Head of caudate nucleus (tissue), 42 donors: ENCODE data around the gene ADCY1.

Experiments
- DNase-seq, 42 donors: peaks; one replicate each; pipeline versions ENCODE4 v3.0.0 to v3.0.0-alpha.2; 2020 to 2021; ENCODE audit warnings: mixed read lengths in 7 of 42
- intact Hi-C: fragments of 100-400 bp; cut with DNase I; formaldehyde crosslinking; loops from one replicate; pipeline ENCODE4 v1.15.0; 2022

Gene ADCY1

GRCh38 chr7:45589915-45590678 is 15.9 kb downstream of the ADCY1 start:
- DNase-seq = peak in 6 of 42 donors; percentile 5 to 30 (median 12)
- intact Hi-C loops = no loop called here

GRCh38 chr7:45590679-45591057 is 16.5 kb downstream of the ADCY1 start:
- DNase-seq = peak in 6 of 42 donors; percentile 5 to 34 (median 14)
- intact Hi-C loops = no loop called here

GRCh38 chr7:45591101-45591906 is 17.1 kb downstream of the ADCY1 start:
- intact Hi-C loops = no loop called here
- DNase-seq = peak in 13 of 42 donors; percentile 7 to 81 (median 44)

- peak in 6 of 42 donors; percentile 5 to 40 (median 23) for DNase-seq
- intact Hi-C loops = no loop called here
Measured at GRCh38 chr7:45592230-45592991, 18.2 kb downstream of the ADCY1 start.

- DNase-seq = peak in 5 of 42 donors; percentile 1 to 30 (median 11)
- intact Hi-C loops = no loop called here
Measured at GRCh38 chr7:45593121-45593541, 19.0 kb downstream of the ADCY1 start.

GRCh38 chr7:45593877-45594276 is 19.7 kb downstream of the ADCY1 start:
- DNase-seq = peak in 2 of 42 donors; percentile 3 to 26
- intact Hi-C loops = no loop called here

- DNase-seq = peak in 2 of 42 donors; percentile 2 to 12
- intact Hi-C loops = no loop called here
Measured at GRCh38 chr7:45594745-45595535, 20.8 kb downstream of the ADCY1 start.

- intact Hi-C loops = no loop called here
- peak in 4 of 42 donors; percentile 8 to 37 (median 20) for DNase-seq
Measured at GRCh38 chr7:45595809-45596664, 21.9 kb downstream of the ADCY1 start.

GRCh38 chr7:45596665-45597095 is 22.5 kb downstream of the ADCY1 start:
- intact Hi-C loops = no loop called here

GRCh38 chr7:45597286-45597984 is 23.3 kb downstream of the ADCY1 start:
- intact Hi-C loops = no loop called here
- peak in 2 of 42 donors; percentile 9 to 11 for DNase-seq

More at GRCh38 chr7:45596665-45597095, 22.5 kb downstream of the ADCY1 start:
- peak in 2 of 42 donors; percentile 3 to 28 for DNase-seq

GRCh38 chr7:45598886-45599520 is 24.8 kb downstream of the ADCY1 start:
- intact Hi-C loops = no loop called here
- peak in 7 of 42 donors; percentile 6 to 40 (median 15) for DNase-seq

- DNase-seq = peak in 7 of 42 donors; percentile 5 to 29 (median 11)
- intact Hi-C loops = no loop called here
Measured at GRCh38 chr7:45599851-45600706, 25.9 kb downstream of the ADCY1 start.

GRCh38 chr7:45601094-45601493 is 26.9 kb downstream of the ADCY1 start:
- intact Hi-C loops = no loop called here
- DNase-seq = peak in 8 of 42 donors; percentile 3 to 36 (median 14)

GRCh38 chr7:45601816-45602540 is 27.8 kb downstream of the ADCY1 start:
- DNase-seq = peak in 7 of 42 donors; percentile 5 to 42 (median 14)
- intact Hi-C loops = no loop called here

- DNase-seq = no peak
- intact Hi-C loops = no loop called here
Measured at GRCh38 chr7:45606050-45606449, 31.9 kb downstream of the ADCY1 start.
